Lower leg skin (tissue), 3 donors: Measurements from ENCODE around the gene PDE3A.

Experiments used
- CTCF ChIP-seq, 3 donors: fragments of 450-650 bp; IDR thresholded peaks; one replicate each; pipeline ENCODE4 v1.5.1; 2016; ENCODE audit warnings: antibody characterized with exemption in 3 of 3, mild to moderate bottlenecking in 3 of 3, moderate library complexity in 2 of 3
- POLR2A ChIP-seq, 2 donors: fragments of 450-650 bp; IDR thresholded peaks; one replicate each; pipeline ENCODE4 v1.6.1; 2016 to 2017; ENCODE audit warnings: antibody characterized with exemption in 2 of 2, mild to moderate bottlenecking in 1 of 2, moderate library complexity in 1 of 2

GRCh38 chr12:20474016-20474415, 105.7 kb downstream of the PDE3A start:
- TF ChIP-seq CTCF (IDR thresholded peaks at IDR 0.05) (no peak), POLR2A (IDR thresholded peaks at IDR 0.05) (no peak)
